ENCODE measurements around the gene C3orf18.

GRCh38 chr3:50581459-50581842, 13.9 kb upstream of the C3orf18 start:
- no peak for TF ChIP-seq CTCF (IDR thresholded peaks at IDR 0.05; ENCODE audit: poor library complexity)
- TF ChIP-seq EZH2 (IDR thresholded peaks at IDR 0.05; ENCODE audit: borderline replicate concordance): no peak
- no peak for TF ChIP-seq EZH2phosphoT487 (IDR thresholded peaks at IDR 0.05; ENCODE audit: low read depth, severe bottlenecking, unreplicated experiment)
